Left hindlimb (tissue), 1 donor: Measurements from ENCODE around the gene CDH4.

Source experiments
- DNase-seq: peaks from one replicate; pipeline ENCODE4 v3.0.0-alpha.2; 2018

Gene CDH4

GRCh38 chr20:61251529-61252393 lies at the start of gene CDH4:
Gene CDH4 (plus strand): TSS chr20:61252261.
- DNase-seq = no peak

DNA sequence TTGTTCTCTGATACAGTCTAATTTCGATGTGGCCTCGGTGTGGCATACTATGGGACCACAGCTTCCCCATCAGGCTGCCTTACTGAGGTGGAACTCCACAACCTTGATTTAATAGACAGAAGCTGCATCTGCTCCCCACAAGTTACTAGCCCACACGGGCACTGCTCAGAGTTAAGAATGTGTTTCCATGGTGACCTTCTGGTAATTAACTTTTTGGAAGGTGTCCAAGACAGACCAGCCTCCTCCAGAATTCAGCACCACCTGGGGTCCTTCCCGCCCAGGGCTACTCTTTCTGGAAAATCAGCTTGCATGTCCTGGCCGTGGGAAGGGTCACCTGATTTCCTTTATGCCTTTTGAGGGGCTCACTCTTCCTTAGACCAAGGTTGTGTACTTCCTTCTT lies 48.7 kb upstream of the CDH4 start:
- DNase-seq = no peak

GRCh38 chr20:61204206-61204605 lies 47.9 kb upstream of the CDH4 start:
- DNase-seq = no peak

GRCh38 chr20:61205769-61206168 lies 46.3 kb upstream of the CDH4 start:
- no peak for DNase-seq

- no peak for DNase-seq
Observed at GRCh38 chr20:61210862-61211261, 41.2 kb upstream of the CDH4 start.

GRCh38 chr20:61217848-61218247 lies 34.2 kb upstream of the CDH4 start:
- DNase-seq = no peak

DNA sequence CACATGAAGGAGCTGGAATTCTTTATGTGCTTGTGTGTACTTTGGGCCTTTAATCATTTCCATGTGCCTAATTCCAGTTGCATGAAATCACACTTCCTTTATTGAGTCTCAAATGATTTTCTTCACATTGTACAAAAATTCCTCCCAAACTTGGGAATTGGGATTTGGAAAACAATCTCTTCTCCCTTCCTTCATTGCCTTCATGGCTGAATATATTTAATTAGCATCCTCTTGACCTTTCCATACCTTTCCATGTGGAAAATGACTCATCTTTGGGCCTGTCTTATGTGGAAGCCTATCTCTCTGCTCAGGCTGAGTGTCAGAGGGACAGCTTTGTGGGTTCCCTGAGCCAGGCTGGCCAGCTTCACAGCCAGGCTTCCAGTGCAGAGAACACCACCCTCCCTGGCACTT lies 33.0 kb upstream of the CDH4 start:
- DNase-seq = no peak

GRCh38 chr20:61220131-61220530 lies 31.9 kb upstream of the CDH4 start:
- no peak for DNase-seq

DNA sequence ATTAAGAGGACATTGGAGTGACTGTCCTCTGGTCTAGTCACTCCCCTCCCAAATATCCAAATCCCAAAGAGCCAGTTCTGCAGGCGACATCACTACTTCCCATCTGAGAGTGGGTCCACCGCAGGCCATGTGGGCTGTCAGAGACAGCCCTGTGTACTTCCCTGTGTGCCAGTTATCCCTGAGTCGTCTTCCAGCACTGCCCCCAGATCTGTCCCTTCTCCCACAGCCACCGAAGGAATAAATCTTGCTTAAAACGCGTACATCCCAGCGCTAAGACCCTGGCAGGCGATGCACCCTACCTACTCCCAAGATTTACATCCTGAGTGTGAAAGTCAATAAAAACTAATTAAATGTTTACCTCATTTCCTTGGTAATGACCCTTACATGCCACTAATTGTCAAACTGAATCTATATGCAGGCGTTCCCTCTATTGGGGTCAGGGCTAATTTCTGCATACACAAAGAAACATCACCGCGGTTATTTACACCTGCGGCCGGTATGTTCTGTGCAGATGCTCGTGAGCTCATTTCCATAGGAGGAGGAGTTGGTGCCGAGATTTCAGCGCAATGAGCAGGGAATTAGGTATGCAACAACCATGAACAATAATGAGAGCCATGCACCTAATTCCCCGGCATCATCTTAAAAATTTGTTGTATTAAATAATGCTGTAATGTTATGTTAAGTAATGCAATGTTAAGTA lies 31.3 kb upstream of the CDH4 start:
- no peak for DNase-seq

DNA sequence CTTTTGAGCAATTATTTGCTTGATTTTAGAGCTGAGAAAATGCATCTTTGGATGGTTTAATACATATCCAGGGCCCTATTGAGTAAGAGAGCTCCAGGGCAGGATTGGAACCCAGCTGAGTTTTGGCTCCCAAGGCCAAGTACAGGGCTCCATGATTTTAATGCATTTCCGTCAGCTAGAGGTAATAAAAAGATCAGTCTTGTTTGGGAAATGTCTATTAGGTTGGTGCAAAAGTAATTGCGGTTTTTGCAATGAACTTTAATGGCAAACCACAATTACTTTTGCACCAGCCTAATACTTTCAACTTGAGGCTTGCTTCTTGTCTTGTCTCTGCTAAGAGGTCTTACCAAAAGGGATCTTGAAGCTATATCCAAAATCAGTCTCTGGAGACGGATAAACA lies 29.4 kb upstream of the CDH4 start:
- DNase-seq = no peak

GRCh38 chr20:61223121-61223520 lies 28.9 kb upstream of the CDH4 start:
- DNase-seq = no peak

- DNase-seq = no peak
Observed at GRCh38 chr20:61230166-61230565, 21.9 kb upstream of the CDH4 start.

DNA sequence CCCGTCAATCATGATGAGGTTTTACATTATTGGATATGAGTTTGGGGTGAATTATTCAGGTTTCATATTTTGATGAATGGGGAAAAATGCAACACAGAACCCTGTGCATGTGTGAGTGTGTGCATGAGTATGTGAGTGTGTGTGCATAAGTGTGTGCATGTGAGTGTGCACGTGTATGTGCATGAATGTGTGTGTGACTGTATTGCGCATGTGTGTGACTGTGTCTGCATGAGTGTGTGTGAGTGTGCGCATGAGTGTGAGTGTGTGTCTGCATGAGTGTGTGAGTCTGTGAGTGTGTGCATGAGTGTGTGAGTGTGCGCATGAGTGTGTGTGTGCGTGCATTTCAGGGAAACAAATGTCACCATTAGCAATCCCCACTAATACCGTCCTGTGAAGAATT lies 18.5 kb upstream of the CDH4 start:
- no peak for DNase-seq

DNA sequence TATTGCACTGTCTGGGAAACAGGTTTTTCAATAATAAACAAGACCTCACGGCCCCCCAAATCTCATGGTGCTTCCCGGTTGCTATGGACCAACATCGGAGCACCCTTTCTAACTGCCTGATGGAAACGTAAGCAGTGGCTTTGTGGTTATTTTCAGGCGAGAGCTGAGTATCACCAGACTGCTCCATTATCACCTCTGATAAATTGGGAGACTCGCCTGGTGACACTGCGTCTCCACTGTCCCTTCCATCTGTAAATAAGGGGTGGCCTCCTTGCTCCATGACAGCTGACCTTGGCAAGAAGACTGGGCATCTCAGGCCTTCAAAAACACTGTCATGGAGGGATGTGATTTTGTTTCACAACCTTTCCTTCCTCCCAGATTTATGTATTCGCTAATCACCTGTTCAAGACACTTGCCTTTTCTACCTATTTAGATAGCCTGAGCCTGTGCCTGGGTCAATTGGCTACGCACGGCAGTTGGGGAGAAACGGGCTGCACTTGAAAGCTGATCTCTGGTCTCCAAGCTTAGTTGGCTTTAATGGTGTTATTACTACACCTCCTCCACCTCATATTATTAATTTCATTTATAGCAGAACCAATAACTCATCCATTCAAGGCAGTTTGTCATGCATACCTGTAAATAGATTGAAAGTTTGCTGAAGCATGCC lies 17.7 kb upstream of the CDH4 start:
- DNase-seq = no peak

- no peak for DNase-seq
Observed at GRCh38 chr20:61236713-61237112, 15.3 kb upstream of the CDH4 start.

- no peak for DNase-seq
Observed at GRCh38 chr20:61238813-61239212, 13.2 kb upstream of the CDH4 start.

DNA sequence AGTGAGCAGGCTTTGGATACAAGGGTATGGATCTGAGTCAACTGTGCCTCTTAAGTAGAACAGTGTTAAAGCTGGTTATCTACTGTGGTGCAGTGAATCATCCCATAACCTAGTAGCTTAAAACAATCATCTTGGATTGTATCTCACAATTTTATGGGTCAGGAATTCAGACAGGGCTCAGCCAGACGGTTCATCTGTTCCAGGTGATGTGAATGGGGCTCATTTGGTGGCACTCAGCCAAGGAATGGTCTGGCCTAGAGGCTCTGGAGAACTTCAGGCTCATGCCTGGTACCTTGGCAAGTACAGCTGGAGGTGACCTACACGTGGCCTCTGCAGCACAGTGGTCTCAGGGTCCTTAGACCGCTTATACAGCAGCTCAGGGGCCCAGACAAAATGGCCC lies 11.2 kb upstream of the CDH4 start:
- DNase-seq = no peak

DNA sequence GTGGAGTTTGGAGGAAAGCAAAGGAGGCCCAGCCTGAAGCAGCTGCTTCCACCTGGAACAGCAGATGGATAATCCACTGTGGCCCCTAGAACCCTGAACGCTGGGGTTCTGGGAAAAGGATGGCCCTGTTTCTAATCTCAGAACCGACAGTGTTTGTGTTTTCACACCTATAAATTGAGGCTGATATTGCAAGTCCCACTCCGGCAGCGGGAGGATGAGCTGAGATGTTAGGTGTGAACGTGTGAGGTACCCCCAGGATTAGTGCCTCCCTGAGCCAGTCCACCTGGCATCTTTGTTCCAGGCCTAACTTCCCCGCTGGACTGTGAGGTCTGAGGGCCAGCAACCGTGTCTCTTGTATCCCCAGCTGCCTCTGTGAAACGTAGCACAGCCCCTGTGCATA lies 7.8 kb upstream of the CDH4 start:
- DNase-seq = no peak

DNA sequence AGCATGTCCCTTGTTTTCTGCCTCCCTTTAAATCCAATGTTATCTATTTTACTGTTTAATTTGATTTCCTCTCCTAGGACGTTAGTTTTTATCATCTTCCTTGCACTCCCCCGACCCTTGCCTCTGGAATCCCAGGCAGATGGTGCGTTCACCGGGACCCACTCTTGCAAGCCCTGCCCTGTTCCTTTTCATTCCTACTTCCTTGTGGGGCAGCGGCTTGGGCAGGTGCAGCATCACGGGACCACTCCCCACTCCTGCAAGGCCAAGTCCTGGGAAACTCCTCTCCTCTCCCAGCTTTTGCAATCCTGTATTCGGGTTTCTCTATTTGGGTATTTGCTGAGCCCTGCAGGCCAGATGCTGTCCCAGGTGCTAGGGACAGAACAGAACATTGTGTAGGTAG lies 5.8 kb upstream of the CDH4 start:
- no peak for DNase-seq

DNA sequence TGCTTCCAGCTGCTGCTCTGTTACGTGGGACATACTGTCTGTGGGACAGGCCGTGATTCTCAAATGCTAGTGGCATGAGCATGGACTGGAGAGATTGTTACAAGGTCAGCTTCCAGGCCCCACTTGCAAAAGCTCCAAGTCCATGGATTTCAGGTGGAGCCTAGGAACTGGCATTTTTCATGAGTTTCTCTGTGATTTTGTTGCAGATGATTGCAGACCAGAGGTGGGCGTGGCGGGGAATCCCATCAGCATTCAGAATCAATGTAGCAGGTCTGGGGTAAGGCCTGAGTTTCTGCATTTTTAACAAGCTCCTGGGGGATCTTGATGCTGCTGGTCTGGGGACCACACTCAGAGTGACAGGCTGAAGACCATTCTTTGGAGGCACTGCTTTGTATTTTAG lies 2.4 kb upstream of the CDH4 start:
- DNase-seq = no peak

GRCh38 chr20:61252601-61253263 lies 671 bp downstream of the CDH4 start:
- no peak for DNase-seq

- DNase-seq = no peak
Observed at GRCh38 chr20:61253264-61253639, 1.2 kb downstream of the CDH4 start.
